HEK293 (cell line): Measurements from ENCODE around the gene AATF.

Source experiments
- CTCF ChIA-PET: fragments of 350-600 bp; formaldehyde crosslinking; extraction: SDS; loops from one replicate; lab custom pipeline; 2021; ENCODE audit warnings: antibody characterized with exemption; lab: Yijun Ruan, JAX
- POLR2A ChIA-PET: fragments of 300-600 bp; formaldehyde crosslinking; extraction: SDS; loops from one replicate; lab custom pipeline; 2020; ENCODE audit warnings: antibody characterized with exemption, inconsistent platforms; lab: Yijun Ruan, JAX
- H3K27ac ChIP-seq: fragments of 200-500 bp; sonication (Bioruptor generic); 2 replicates; pipeline ENCODE4 v1.5.1; 2014; ENCODE audit warnings: low read depth, low read length, control low read depth, inconsistent platforms; ENCODE audit errors: extremely low read depth
- H3K36me3 ChIP-seq, 2 experiments: fragments of 200-500 bp in 1 of 2; sonication (Bioruptor generic) in 1 of 2; 1 replicate in 1 of 2; 2 replicates in 1 of 2; pipeline ENCODE4 v1.5.1; 2014 to 2017; ENCODE audit warnings: inconsistent platforms in 2 of 2, low read length in 2 of 2; ENCODE audit not compliant: control insufficient read depth in 2 of 2, insufficient read depth in 1 of 2
- H3K4me1 ChIP-seq: fragments of 200-500 bp; sonication (Bioruptor generic); 2 replicates; pipeline ENCODE4 v1.5.1; 2014; ENCODE audit warnings: mild to moderate bottlenecking, low read length, inconsistent platforms; ENCODE audit not compliant: control insufficient read depth, insufficient read depth
- H3K4me3 ChIP-seq: 2 replicates; pipeline ENCODE4 v1.5.1; 2011; ENCODE audit warnings: low read depth, mild to moderate bottlenecking, control low read depth, low read length, moderate library complexity
- H3K9me3 ChIP-seq: fragments of 200-500 bp; sonication (Bioruptor generic); 2 replicates; pipeline ENCODE4 v1.5.1; 2014; ENCODE audit warnings: low read depth, low read length, inconsistent platforms; ENCODE audit not compliant: control insufficient read depth, insufficient read depth
- KLF10 ChIP-seq: fragments of 450-650 bp; IDR thresholded peaks from 2 replicates; pipeline ENCODE4 v1.5.1; 2018; ENCODE audit warnings: missing biosample characterization, mild to moderate bottlenecking, missing genetic modification characterization
- OSR2 ChIP-seq: fragments of 450-650 bp; formaldehyde crosslinking; IDR thresholded peaks from 2 replicates; pipeline ENCODE4 v1.5.1; 2016; ENCODE audit warnings: missing biosample characterization, missing genetic modification characterization
- PRDM1 ChIP-seq: fragments of 450-650 bp; formaldehyde crosslinking; IDR thresholded peaks from 2 replicates; pipeline ENCODE4; 2016; ENCODE audit warnings: missing biosample characterization, missing genetic modification characterization
- PRDM6 ChIP-seq: fragments of 450-650 bp; formaldehyde crosslinking; IDR thresholded peaks from 2 replicates; pipeline ENCODE4 v1.5.1; 2017; ENCODE audit warnings: missing biosample characterization, missing genetic modification characterization
- RBAK ChIP-seq: fragments of 450-650 bp; formaldehyde crosslinking; IDR thresholded peaks from 2 replicates; pipeline ENCODE4 v1.5.1; 2016; ENCODE audit warnings: missing biosample characterization, missing genetic modification characterization
- TCF7L2 ChIP-seq: IDR thresholded peaks from 2 replicates; pipeline ENCODE4 v1.6.1; 2011; ENCODE audit warnings: low read depth, mild to moderate bottlenecking, inconsistent platforms, low read length, moderate library complexity, borderline replicate concordance
- ZBTB17 ChIP-seq: fragments of 450-650 bp; formaldehyde crosslinking; IDR thresholded peaks from 2 replicates; pipeline ENCODE4 v1.5.1; 2016; ENCODE audit warnings: missing biosample characterization, missing genetic modification characterization
- ZBTB44 ChIP-seq: fragments of 450-650 bp; IDR thresholded peaks from 2 replicates; pipeline ENCODE4 v1.5.1; 2018; ENCODE audit warnings: missing biosample characterization, mild to moderate bottlenecking, missing genetic modification characterization
- ZNF174 ChIP-seq: fragments of 450-650 bp; formaldehyde crosslinking; IDR thresholded peaks from 2 replicates; pipeline ENCODE4 v1.5.0; 2017; ENCODE audit warnings: missing biosample characterization, mild to moderate bottlenecking, missing genetic modification characterization
- ZNF24 ChIP-seq: fragments of 450-650 bp; formaldehyde crosslinking; IDR thresholded peaks from 2 replicates; pipeline ENCODE4 v1.5.1; 2016; ENCODE audit warnings: missing biosample characterization, missing genetic modification characterization
- ZNF350 ChIP-seq: fragments of 450-650 bp; formaldehyde crosslinking; IDR thresholded peaks from 2 replicates; pipeline ENCODE4 v1.5.0; 2017; ENCODE audit warnings: missing biosample characterization, mild to moderate bottlenecking, missing genetic modification characterization
- ZNF362 ChIP-seq: fragments of 450-650 bp; formaldehyde crosslinking; IDR thresholded peaks from 2 replicates; pipeline ENCODE4 v1.5.1; 2016; ENCODE audit warnings: missing biosample characterization, missing genetic modification characterization
- ZNF366 ChIP-seq: fragments of 450-650 bp; formaldehyde crosslinking; conservative IDR thresholded peaks from 2 replicates; pipeline ENCODE4 v1.5.1; 2016; ENCODE audit warnings: missing biosample characterization, missing genetic modification characterization
- ZNF416 ChIP-seq: fragments of 450-650 bp; formaldehyde crosslinking; IDR thresholded peaks from 2 replicates; pipeline ENCODE4 v1.5.1; 2016; ENCODE audit warnings: missing biosample characterization, missing genetic modification characterization
- ZNF433 ChIP-seq: fragments of 450-650 bp; formaldehyde crosslinking; IDR thresholded peaks from 2 replicates; pipeline ENCODE4 v1.5.1; 2016; ENCODE audit warnings: missing biosample characterization, missing genetic modification characterization, low read depth
- ZNF624 ChIP-seq: fragments of 450-650 bp; formaldehyde crosslinking; IDR thresholded peaks from 2 replicates; pipeline ENCODE4 v1.5.1; 2017; ENCODE audit warnings: missing biosample characterization, missing genetic modification characterization
- ZNF664 ChIP-seq: fragments of 450-650 bp; formaldehyde crosslinking; IDR thresholded peaks from 2 replicates; pipeline ENCODE4 v1.5.1; 2016; ENCODE audit warnings: missing biosample characterization, missing genetic modification characterization
- ZNF777 ChIP-seq: fragments of 450-650 bp; formaldehyde crosslinking; IDR thresholded peaks from 2 replicates; pipeline ENCODE4 v1.5.1; 2017; ENCODE audit warnings: missing biosample characterization, missing genetic modification characterization, borderline replicate concordance

Gene AATF

GRCh38 chr17:36972905-36973304 is 24.2 kb downstream of the AATF start:
- peak; percentile 89 for TF ChIP-seq PRDM1 (tag by site-specific recombination)
- no peak for TF ChIP-seq KLF10 (tag by site-specific recombination)
- TF ChIP-seq ZBTB44 (tag by site-specific recombination) = no peak
- no peak for TF ChIP-seq ZNF624 (tag by site-specific recombination)
- TF ChIP-seq ZNF366 (tag by site-specific recombination) = 0 out of 2 replicates have a peak, but pooled peaks have one; percentile 37
- TF ChIP-seq ZNF24 (tag by site-specific recombination) = no peak
- no peak for TF ChIP-seq ZBTB17
- Histone ChIP-seq H3K4me3 (no peak overlapping the region), H3K4me1 (peaks cover 21% of the 10 kb centered on the region), H3K36me3 (peaks cover 21 to 30% of the 10 kb centered on the region in 2 experiments), H3K27ac (no peak overlapping the region), H3K9me3 (no peaks in the 10 kb centered on the region)
- POLR2A ChIA-PET = interaction anchor here (0.8 to 1.5 kb wide), 2 partner anchors 24 to 36 kb away, joined by 3 read pairs; no protein-coding TSS in a partner anchor
- CTCF ChIA-PET = interaction anchor here (0.7 kb wide), 2 partner anchors 315 to 438 kb away, joined by 3 to 4 read pairs; partner anchors contain the start of genes MYO19 and PIGW

DNA sequence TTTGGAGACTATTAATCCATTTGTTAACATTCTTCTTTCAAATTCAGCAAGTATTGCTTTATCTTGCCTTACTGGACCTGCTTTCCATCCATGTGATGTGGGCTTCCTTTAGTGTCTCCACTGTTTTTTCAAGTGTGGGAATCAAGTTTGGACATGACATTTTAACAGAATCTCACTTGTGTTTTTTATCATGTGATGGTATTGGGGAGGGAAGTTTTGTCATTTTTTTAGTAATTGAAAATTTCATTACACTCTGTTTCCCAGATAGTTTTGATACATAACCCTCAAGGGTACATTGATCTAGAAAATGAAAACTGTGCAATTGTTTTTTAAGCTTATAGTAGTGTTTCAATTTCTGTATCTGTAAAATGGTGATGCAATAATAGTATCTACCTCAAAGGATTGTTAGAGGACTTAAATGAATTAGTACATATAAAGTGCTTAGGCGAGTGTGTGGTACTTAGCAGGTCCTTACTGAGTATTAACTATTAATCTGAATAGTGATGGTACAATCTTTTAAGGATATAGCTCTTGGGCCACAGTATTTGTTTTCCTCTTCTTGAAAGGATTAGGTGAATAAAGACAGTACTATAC is 27.3 kb downstream of the AATF start:
- Histone ChIP-seq H3K4me1 (peaks cover 52% of the 10 kb centered on the region), H3K36me3 (peaks cover 3 to 4% of the 10 kb centered on the region in 2 experiments; a peak in 2 of 3 replicates), H3K27ac (no peak overlapping the region)
- POLR2A ChIA-PET = interaction anchor here (1.2 kb wide), 1 partner anchor 27 kb away, joined by 3 read pairs; the partner anchor contains the start of gene AATF
- TF ChIP-seq PRDM6 (tag by site-specific recombination) (peak; percentile 65), ZNF664 (tag by site-specific recombination) (peak; percentile 88), ZNF174 (tag by site-specific recombination) (no peak), ZBTB17 (peak; percentile 42; the same call in 1 of the 2 replicates), ZNF362 (peak; percentile 50; the same call in 1 of the 2 replicates)
- TF ChIP-seq, all 188 proteins: peak for 4
- CTCF ChIA-PET = interaction anchor here (0.6 to 1.4 kb wide), 3 partner anchors 71 to 373 kb away, joined by 3 to 5 read pairs (median 5); no protein-coding TSS in a partner anchor
- Histone ChIP-seq H3K9me3 (no peaks in the 10 kb centered on the region), H3K4me3 (no peak overlapping the region)

GRCh38 chr17:36977066-36977465 is 28.3 kb downstream of the AATF start:
- TF ChIP-seq RBAK (tag by site-specific recombination) = no peak
- TF ChIP-seq ZNF350 (tag by site-specific recombination) = no peak
- no peak for TF ChIP-seq ZNF416
- TF ChIP-seq TCF7L2 = no peak
- TF ChIP-seq OSR2 (tag by site-specific recombination) = no peak
- no peak for TF ChIP-seq KLF10 (tag by site-specific recombination)
- no peak for TF ChIP-seq ZNF777 (tag by site-specific recombination)
- TF ChIP-seq ZNF366 (tag by site-specific recombination) = no peak
- TF ChIP-seq ZNF433 (tag by site-specific recombination) = no peak
- H3K27ac ChIP-seq = no peak overlapping the region
- no peaks in the 10 kb centered on the region; a peak in 1 of 3 replicates for H3K36me3 ChIP-seq
- CTCF ChIA-PET = interaction anchor here (0.5 to 1.4 kb wide), 2 partner anchors 23 to 80 kb away, joined by 3 read pairs; no protein-coding TSS in a partner anchor
- H3K4me3 ChIP-seq = no peak overlapping the region
- peaks cover 50% of the 10 kb centered on the region for H3K4me1 ChIP-seq
- H3K9me3 ChIP-seq = no peaks in the 10 kb centered on the region
- POLR2A ChIA-PET = no interaction called here
